Spleen (tissue), 7 donors: Measurements from ENCODE around the gene ARHGAP19.

ENCODE experiments used
- POLR2A ChIP-seq, 3 donors: fragments of 450-650 bp; IDR thresholded peaks; one replicate each; pipeline ENCODE4 v1.5.1; 2017; ENCODE audit warnings: antibody characterized with exemption in 3 of 3, mild to moderate bottlenecking in 1 of 3
- TF ChIP-seq, protein P1 (sequence below), 11 experiments: fragments of 200-600 bp in 7 of 11; fragments of 450-650 bp in 4 of 11; sonication (generic) in 4 of 11; IDR thresholded peaks in 8 of 11; conservative IDR thresholded peaks in 3 of 11; 1 replicate in 7 of 11; 2 replicates in 4 of 11; pipeline versions ENCODE4 v1.4.0 to v1.8.0; 2016 to 2021; ENCODE audit warnings: antibody characterized with exemption in 11 of 11, inconsistent platforms in 4 of 11, mild to moderate bottlenecking in 1 of 11
- donor health status: DM: no; HTN: no; CAD: no; lungs with moderate emphysema.
- donor health status: DM: no; HTN: no; CAD: no.
- donor health status: DM: no; HTN: no; CAD: no.

DNA sequence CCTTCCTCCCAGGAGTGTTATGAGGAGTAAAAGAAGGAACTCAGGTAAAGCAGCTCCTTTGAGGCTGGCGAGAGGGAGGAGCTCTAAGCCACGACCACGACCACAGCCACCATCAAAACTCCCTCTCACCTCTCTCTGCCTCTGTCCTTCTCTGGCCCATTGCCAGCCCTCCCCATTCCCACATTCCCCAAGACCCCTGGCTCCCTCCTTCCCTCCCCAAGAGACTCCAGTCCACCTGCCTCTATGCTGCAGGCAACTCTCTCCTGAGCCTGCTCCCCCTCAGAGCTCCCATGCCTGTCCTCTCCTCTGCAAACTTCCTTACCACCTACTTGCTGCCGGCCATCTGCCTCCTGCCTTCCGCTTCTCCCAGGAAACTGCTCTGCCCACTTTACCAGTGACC is 116.2 kb downstream of the ARHGAP19 start:
- TF ChIP-seq, protein P1, sequence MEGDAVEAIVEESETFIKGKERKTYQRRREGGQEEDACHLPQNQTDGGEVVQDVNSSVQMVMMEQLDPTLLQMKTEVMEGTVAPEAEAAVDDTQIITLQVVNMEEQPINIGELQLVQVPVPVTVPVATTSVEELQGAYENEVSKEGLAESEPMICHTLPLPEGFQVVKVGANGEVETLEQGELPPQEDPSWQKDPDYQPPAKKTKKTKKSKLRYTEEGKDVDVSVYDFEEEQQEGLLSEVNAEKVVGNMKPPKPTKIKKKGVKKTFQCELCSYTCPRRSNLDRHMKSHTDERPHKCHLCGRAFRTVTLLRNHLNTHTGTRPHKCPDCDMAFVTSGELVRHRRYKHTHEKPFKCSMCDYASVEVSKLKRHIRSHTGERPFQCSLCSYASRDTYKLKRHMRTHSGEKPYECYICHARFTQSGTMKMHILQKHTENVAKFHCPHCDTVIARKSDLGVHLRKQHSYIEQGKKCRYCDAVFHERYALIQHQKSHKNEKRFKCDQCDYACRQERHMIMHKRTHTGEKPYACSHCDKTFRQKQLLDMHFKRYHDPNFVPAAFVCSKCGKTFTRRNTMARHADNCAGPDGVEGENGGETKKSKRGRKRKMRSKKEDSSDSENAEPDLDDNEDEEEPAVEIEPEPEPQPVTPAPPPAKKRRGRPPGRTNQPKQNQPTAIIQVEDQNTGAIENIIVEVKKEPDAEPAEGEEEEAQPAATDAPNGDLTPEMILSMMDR (IDR thresholded peaks at IDR 0.05 in 8 of 11, conservative IDR thresholded peaks at IDR 0.05 in 3 of 11), result no peak
- TF ChIP-seq POLR2A (IDR thresholded peaks at IDR 0.05), result no peak
